Anterior cingulate cortex (tissue), 58 donors: ENCODE measurements around the gene GRIA2.
A peak's percentile ranks its signal among the peaks of the same experiment; 100 is the strongest.
"Not testable (repeated sequence)": the region's sequence is repeated elsewhere in the genome, so short reads cannot be mapped to it uniquely, and the experiment has no call there.

Experiments used
- DNase-seq, 58 donors: peaks; one replicate each; lab custom pipeline; 2025; lab: John Stamatoyannopoulos, UW

GRIA2 gene

GRCh38 chr4:157220371-157220881 is at the start of gene GRIA2:
Gene GRIA2, plus strand, starts transcription at chr4:157220728. Its CDS starts 315 bp downstream, at chr4:157221043.
- peak; percentile 22 to 90 (median 80) for DNase-seq

- no peak for DNase-seq
Measured at GRCh38 chr4:157172011-157172410, 48.5 kb upstream of the GRIA2 start.

- not testable (repeated sequence) for DNase-seq
Measured at GRCh38 chr4:157180268-157180667, 40.3 kb upstream of the GRIA2 start.

- DNase-seq, result no peak
Measured at GRCh38 chr4:157184300-157184699, 36.2 kb upstream of the GRIA2 start.

GRCh38 chr4:157185363-157185762 is 35.2 kb upstream of the GRIA2 start:
- DNase-seq, result no peak

GRCh38 chr4:157195374-157195773 is 25.2 kb upstream of the GRIA2 start:
- no peak for DNase-seq

- no peak for DNase-seq
Measured at GRCh38 chr4:157196046-157196445, 24.5 kb upstream of the GRIA2 start.

GRCh38 chr4:157204634-157205244 is 15.8 kb upstream of the GRIA2 start:
- peak in 1 of 58 donors; percentile 3 for DNase-seq

GRCh38 chr4:157217708-157218107 is 2.8 kb upstream of the GRIA2 start:
- DNase-seq, result peak in 1 of 58 donors; percentile 4

- DNase-seq, result peak in 2 of 58 donors; percentile 25 to 64
Measured at GRCh38 chr4:157219711-157220370, 687 bp upstream of the GRIA2 start.

- DNase-seq, result peak in 19 of 58 donors; percentile 21 to 77 (median 51)
Measured at GRCh38 chr4:157221426-157221894, 932 bp downstream of the GRIA2 start.

GRCh38 chr4:157221895-157222770 is 1.6 kb downstream of the GRIA2 start:
- DNase-seq, result peak; percentile 28 to 91 (median 76)

- DNase-seq, result peak in 26 of 58 donors; percentile 26 to 76 (median 55)
Measured at GRCh38 chr4:157222771-157223160, 2.2 kb downstream of the GRIA2 start.

GRCh38 chr4:157223456-157223855 is 2.9 kb downstream of the GRIA2 start:
- DNase-seq, result no peak

GRCh38 chr4:157225096-157225495 is 4.6 kb downstream of the GRIA2 start:
- no peak for DNase-seq

GRCh38 chr4:157226035-157226434 is 5.5 kb downstream of the GRIA2 start:
- no peak for DNase-seq

- no peak for DNase-seq
Measured at GRCh38 chr4:157226601-157227000, 6.1 kb downstream of the GRIA2 start.

- DNase-seq, result no peak
Measured at GRCh38 chr4:157231525-157231924, 11.0 kb downstream of the GRIA2 start.

- peak in 1 of 58 donors; percentile 22 for DNase-seq
Measured at GRCh38 chr4:157242871-157243270, 22.3 kb downstream of the GRIA2 start.

- no peak for DNase-seq
Measured at GRCh38 chr4:157244348-157244747, 23.8 kb downstream of the GRIA2 start.

- no peak for DNase-seq
Measured at GRCh38 chr4:157245351-157245750, 24.8 kb downstream of the GRIA2 start.
